ENCODE data around the gene ERLIN1.
"Not testable (repeated sequence)": the region's sequence is repeated elsewhere in the genome, so short reads cannot be mapped to it uniquely, and the experiment has no call there.

The ERLIN1 gene

DNA sequence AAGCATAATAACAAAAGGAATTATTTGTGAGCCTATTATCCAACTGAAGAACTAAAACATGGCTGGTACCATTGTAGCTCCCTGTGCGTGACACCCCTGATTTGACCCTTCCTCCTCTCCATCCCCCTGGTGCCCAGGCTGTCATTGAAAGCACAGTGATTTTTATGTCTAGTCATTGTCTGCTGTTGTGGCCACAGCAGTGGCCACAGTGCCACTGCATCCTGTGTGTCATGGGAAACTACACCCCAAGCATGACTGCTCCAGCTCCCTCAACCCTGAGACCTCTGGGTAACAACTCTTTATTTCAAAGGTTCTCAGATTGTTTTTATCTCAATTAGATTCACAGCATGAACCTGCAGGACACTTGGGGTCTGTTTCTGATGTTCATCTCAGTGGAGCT lies 52.0 kb downstream of the ERLIN1 start:
- DNase-seq (ENCODE audit: low spot score) = no peak
- FAIRE-seq = peak; percentile 59

GRCh38 chr10:100132427-100132826 lies 53.4 kb downstream of the ERLIN1 start:
- FAIRE-seq (no peak), DNase-seq (ENCODE audit: low spot score) (no peak)

DNA sequence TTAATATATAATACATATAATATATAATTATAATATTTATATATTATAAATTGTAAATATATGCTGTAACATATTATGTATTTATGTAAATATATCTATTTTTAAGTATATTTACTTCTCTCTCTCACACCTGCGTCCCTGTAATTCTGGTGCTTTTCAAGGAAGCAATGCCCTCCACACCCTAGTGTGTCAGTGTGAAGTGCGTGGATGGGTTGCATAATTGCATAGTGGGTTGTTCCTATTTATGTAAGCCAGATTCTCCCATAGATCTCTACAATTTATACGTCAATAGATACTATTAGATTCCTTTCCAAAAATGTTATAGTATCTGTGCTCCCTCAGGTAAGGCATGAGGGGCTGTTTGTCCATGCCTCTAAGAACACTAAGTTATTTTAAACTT lies 54.3 kb downstream of the ERLIN1 start:
- FAIRE-seq (no peak), DNase-seq (ENCODE audit: low spot score) (no peak)

DNA sequence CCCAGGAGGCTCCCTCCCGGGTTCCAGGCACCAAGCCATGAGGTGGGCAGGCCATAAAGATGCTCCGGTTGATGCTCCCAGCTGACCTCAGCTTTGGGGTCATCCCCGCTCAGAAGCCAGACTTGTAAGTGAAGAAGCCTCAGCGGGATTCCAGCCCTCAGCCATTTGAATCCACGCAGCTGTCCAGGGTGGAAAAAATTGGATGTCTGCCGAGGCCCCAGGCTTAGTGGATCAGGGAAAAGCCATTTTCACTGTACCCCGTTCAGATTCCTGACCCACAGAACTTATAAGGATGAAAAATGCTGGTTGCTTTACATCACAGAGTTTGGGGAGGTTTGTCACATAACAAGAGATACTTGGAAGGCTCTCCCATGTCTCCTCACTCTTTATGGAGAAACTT lies 55.0 kb downstream of the ERLIN1 start:
- DNase-seq (ENCODE audit: low spot score) (no peak), FAIRE-seq (no peak)

DNA sequence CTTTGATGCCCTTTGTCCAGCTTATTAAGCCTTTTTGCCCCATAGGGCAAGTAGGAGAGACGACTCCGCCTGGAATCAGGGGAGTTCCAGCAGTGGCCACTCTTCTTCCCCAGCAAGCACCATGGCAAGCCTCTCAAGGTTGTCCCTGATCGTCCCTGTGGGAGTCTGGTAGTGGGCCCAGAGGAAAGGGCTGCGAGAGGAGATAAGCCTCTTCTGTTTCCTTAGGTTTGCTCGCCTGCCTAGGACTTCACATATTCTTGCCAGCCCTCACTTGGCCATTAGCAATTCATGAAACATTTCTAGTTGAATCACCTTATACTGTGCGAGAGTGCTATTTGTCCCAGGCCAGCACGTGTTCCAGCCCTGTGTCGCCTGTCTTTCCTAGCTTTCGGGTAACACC lies 56.4 kb downstream of the ERLIN1 start:
- no peak for DNase-seq (ENCODE audit: low spot score)
- FAIRE-seq = no peak

DNA sequence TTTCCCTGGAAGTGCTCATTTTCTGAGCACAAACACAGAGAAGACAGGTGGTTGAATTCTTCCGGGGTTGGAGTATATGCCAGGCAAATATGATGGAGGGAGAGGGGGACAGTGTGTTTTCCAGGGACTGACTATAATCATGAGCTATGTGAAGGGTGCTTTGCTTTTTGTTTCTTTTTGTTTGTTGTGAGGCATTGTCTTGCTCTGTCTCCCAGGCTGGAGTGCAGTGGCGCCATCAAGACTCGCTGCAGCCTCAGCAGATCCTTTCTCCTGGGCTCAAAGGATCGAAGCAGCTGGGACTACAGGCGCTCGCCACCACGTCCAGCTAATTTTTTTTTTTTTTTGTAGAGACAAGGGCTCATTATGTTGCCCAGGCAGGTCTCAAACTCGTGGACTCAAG lies 56.9 kb downstream of the ERLIN1 start:
- no peak for FAIRE-seq
- DNase-seq (ENCODE audit: low spot score) = no peak

DNA sequence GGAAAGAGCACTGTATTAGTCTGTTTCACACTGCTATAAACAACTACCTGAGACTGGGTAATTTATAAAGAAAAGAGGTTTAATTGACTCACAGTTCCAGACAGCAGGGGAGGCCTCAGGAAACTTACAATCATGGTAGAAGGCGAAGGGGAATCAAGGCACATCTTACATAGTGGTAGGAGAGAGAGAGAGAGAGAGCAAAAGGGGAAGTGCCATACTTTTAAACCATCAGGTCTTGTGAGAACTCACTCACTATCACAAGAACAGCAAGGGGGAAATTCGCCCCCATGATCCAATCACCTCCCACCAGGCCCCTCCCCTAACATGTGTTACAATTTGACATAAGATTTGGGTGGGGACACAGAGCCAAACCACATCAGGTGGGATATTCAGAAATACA lies 60.5 kb downstream of the ERLIN1 start:
- FAIRE-seq = not testable (repeated sequence)

GRCh38 chr10:100124097-100124496 lies 61.7 kb downstream of the ERLIN1 start:
- FAIRE-seq = no peak
- no peak for DNase-seq (ENCODE audit: low spot score)

More for the DNA sequence above, 60.5 kb downstream of the ERLIN1 start:
- DNase-seq (ENCODE audit: low spot score) = not testable (repeated sequence)

- DNase-seq (ENCODE audit: low spot score) (no peak), FAIRE-seq (no peak)
Measured at GRCh38 chr10:100122780-100123179, 63.0 kb downstream of the ERLIN1 start.

- FAIRE-seq (no peak), DNase-seq (ENCODE audit: low spot score) (no peak)
Measured at GRCh38 chr10:100120550-100120949, 65.3 kb downstream of the ERLIN1 start.

- no peak for DNase-seq (ENCODE audit: low spot score)
- no peak for FAIRE-seq
Measured at GRCh38 chr10:100119726-100120125, 66.1 kb downstream of the ERLIN1 start.

DNA sequence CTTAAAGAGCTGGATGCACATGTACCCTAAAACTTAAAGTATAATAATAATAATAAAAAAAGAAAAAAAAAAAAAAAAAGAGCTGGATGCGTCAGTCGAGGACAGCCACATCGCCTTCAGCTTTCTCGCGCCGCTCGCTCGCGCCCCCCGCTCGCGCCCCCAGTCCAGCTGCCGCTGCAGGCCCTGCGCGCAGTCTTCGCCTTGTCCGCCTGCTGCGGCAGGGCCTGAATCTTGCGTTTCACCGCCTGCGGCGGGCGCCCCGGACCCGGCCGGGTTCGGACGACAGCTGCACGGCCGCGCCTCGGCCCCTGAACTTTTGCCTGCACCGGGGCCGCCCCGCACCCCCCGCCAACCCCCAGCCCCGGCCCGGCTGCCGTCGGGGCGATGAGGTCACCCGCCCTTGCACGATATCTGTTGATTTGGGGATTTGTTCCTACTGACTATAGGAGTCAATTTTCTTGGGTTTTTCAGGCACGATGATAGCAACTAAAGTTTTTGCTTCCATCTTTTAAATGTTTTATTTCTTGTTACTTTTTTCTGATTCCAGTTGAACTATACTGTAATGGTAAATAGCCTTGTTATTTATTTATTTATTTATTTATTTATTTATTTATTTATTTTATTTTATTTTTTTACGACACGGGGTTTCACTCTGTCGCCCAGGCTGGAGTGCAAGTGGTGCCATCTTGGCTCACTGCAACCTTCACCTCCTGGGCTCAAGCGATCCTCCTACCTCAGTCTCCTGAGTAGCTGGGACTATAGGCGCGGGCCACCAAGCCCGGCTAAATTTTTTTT lies 70.7 kb downstream of the ERLIN1 start:
- no peak for FAIRE-seq
- no peak for DNase-seq (ENCODE audit: low spot score)

GRCh38 chr10:100114460-100114859 lies 71.4 kb downstream of the ERLIN1 start:
- DNase-seq (ENCODE audit: low spot score) (no peak), FAIRE-seq (no peak)

DNA sequence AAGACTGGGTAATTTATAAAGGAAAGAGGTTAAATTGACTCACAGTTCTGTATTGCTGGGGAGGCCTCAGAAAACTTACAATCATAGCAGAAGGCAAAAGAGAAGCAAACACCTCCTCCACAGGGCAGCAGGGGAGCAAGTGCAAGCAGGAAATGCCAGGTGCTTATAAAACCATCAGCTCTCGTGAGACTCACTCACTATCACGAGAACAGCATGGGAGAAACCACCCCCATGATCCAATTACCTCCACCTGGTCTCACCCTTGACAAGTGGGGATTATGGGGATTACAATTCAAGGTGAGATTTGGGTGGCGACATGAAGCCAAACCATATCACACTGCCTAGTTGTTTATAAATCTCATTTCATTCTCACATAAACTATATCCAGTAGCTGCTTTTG lies 76.2 kb downstream of the ERLIN1 start:
- FAIRE-seq = no peak
- no peak for DNase-seq (ENCODE audit: low spot score)

DNA sequence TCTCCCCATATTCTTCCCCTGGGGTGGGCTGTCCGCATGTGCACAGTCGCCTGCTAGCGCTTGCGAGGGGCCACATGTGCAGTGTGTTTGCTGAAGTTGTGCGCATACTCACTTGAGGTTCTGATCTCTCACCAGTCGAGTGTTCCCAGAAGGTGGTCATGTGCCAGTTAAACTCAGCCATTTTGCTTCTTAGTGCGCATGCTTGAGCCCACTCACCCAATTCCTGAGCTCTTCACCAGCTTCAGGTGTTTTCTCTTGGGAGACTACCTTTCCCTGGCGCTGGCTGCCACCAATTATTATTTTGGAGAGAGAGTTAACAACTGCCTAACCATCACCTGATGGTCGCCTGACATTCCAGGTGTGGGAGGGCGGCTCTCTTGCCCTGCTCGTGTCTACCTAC lies 79.0 kb downstream of the ERLIN1 start:
- DNase-seq (ENCODE audit: low spot score) (no peak), FAIRE-seq (no peak)

- FAIRE-seq (no peak), DNase-seq (ENCODE audit: low spot score) (no peak)
Measured at GRCh38 chr10:100104300-100104699, 81.5 kb downstream of the ERLIN1 start.

DNA sequence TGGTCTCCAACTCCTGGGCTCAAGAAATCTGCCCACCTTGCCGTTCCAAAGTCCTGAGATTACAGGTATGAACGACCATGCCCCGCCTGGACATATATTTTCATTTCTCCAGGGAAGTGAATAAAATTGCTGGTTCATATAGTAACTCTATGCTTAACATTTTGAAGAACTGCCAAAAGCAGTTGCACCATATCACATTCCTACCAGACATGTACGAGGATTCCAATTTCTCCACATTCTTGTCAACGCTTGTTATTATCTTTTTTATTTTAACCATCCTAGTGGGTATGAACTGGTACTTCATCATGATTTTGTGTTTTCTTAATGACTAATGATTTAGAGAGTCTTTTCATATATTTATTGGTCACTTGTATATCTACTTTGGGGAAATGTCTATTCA lies 82.2 kb downstream of the ERLIN1 start:
- FAIRE-seq = no peak
- DNase-seq (ENCODE audit: low spot score) = no peak

DNA sequence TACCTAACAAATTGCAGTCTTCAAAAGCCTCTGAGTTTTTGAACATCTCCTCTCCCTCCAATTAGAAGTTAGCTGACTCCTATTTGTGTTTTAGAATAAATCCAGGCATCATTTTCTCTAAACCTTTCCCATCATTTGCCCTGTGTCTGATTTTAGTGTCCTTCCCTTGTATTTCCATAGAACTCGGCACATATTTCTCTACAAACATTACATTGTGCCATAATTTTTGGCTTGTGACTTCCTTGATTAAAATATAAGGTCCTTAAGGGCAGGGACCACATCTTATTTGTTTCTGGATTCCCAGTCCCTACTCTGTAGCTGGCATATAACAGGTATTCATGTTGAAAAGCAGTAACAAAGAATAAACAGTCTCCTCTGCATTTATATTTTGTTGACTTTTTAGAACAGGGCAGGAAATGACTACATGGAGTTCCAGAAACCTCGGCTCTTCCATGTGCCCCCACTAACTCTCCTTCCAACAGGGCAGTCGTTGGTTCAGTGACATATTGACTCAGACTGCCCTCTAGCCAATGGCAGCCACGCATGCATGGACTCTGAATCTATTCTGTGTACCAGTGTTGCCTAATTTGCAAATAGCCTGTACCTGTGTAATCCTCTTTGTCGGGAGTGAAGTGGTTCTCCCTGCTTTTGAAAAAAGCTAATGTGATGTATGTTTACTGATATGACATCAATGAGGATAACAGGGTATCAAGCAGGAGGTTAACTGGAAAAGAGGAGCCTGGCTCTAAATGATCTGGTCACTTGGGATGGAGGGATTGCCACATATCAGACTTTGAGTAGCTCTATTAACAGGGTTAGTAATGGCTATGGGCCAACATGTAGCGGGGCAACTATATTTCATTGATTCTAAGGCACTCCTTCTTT lies 84.4 kb downstream of the ERLIN1 start:
- FAIRE-seq (no peak), DNase-seq (ENCODE audit: low spot score) (no peak)

- FAIRE-seq (no peak), DNase-seq (ENCODE audit: low spot score) (peak; percentile 16)
Measured at GRCh38 chr10:100100651-100101184, 85.1 kb downstream of the ERLIN1 start.
